GM21825 (cell line): Measurements from ENCODE around the gene NLGN4X.

Source experiments
- ATAC-seq: cut with Tn5 transposase; IDR thresholded peaks from one replicate; pipeline ENCODE4 v1.9.1; 2021; ENCODE audit warnings: mild to moderate bottlenecking, moderate library complexity; ENCODE audit not compliant: unreplicated experiment

NLGN4X gene

GRCh38 chrX:6228720-6229119 is at the start of gene NLGN4X:
NLGN4X (minus strand) TSS chrX:6228867; CDS start chrX:6151466, 77,401 bp downstream.
- ATAC-seq, result no peak

- ATAC-seq, result no peak
Measured at GRCh38 chrX:6266041-6266440, 37.4 kb upstream of the NLGN4X start.

- ATAC-seq, result no peak
Measured at GRCh38 chrX:6262959-6263358, 34.3 kb upstream of the NLGN4X start.

- ATAC-seq, result no peak
Measured at GRCh38 chrX:6257025-6257424, 28.4 kb upstream of the NLGN4X start.

GRCh38 chrX:6244666-6245065 is 16.0 kb upstream of the NLGN4X start:
- ATAC-seq, result no peak

DNA sequence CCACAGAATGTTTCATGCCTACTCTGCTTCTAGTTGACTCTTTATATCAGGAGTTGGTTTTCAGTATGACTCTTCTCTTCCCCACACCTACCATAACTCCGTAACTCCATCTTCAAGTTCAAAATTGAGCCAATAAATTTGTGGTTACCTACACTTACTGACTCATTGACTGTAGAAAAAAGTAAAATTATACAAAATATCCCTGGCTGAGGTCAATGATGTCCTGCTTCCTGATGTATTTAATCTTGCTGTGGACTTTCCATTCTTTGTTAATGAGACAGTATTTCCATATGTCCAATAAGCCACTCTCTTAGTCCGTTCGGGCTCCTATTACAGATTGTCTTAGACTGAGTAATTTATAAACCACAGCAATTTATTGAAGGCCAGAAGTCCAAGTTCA is 9.9 kb upstream of the NLGN4X start:
- ATAC-seq, result no peak

DNA sequence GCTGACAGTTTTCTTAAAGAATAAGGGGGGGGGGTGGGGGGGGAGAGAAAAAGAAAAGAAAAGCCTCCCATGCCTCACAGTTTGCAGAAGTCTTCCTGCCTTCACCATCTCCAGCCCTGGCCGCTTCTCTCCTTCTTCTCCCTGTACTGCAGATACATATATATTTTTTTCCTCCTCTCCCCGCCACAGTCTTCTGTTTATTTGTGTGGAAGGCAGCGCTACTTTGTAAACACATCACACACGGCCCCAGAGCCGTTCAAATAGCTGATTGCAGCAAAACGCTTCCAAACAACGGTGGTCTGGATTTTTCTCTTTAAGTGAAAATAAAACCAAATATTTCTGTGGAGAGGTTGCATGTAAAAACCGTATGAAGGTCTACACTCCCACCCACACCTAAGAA is 732 bp downstream of the NLGN4X start:
- ATAC-seq, result no peak

DNA sequence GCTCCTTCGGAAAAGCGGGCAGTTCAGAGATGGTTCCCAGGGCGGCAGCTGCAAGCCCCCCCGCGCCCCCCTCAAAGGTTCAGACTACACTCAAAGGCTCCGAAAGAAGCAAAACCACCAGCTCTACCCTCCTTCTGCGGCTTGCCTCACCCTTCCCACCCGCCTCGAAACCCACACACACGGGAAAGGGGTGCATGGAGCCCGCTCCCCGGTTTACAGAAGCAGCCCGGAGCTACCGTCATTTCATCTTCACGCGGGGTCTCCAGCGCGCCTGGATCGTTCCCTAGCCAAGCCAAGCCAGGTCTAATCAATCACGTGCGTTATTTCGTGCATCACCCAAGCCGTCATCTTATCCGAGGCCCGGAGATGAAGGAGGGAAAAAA is 1.2 kb downstream of the NLGN4X start:
- ATAC-seq, result no peak

GRCh38 chrX:6226596-6227452 is 1.8 kb downstream of the NLGN4X start:
- no peak for ATAC-seq

GRCh38 chrX:6225911-6226595 is 2.6 kb downstream of the NLGN4X start:
- no peak for ATAC-seq

DNA sequence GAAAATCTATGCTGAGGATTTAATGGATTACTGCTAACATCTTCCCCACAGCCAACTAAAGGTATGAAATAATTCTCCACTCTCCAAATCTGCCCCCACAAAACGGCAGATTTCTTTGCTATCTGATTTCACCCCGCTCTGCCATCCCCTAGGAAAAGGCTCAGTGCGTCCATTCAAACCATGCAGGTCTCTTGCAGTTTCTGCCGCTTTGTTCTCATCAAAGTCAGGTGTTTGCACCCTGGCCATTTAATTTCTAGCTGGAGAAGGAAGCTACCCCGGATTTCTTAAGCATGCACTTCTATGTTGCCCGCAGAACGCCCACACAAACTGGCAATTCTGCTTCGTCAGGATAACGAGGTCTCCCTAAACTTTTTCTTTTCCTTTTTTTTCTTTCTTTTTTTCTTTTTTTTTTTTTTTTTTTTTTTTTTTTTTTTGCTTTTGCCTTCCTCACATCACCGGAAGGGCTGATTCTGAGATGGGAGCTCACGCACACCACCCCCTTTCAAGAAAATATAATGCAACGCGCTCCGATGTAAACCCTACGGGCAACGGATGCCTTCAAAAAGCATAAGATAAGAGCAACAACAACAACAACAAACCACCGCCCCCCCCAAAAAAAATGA is 3.3 kb downstream of the NLGN4X start:
- no peak for ATAC-seq

DNA sequence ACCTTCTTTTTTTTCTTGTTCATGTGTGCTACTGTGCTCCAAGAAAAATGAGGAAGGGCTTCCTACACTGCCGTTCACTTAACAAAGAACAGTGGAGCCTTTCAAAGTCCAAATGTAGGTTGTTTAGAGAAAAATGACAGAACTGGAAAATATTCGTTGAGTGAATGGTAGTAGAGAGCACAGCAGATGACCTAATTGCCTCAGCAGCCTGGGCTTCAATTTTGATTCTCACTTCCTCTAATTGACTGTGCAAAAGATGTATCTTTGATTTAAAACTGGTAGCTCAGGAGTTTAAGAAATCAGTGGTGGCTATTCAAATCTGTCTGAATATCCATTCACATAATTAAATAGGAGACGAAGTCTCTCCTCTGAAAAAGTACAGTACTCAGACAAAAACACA is 5.2 kb downstream of the NLGN4X start:
- no peak for ATAC-seq

DNA sequence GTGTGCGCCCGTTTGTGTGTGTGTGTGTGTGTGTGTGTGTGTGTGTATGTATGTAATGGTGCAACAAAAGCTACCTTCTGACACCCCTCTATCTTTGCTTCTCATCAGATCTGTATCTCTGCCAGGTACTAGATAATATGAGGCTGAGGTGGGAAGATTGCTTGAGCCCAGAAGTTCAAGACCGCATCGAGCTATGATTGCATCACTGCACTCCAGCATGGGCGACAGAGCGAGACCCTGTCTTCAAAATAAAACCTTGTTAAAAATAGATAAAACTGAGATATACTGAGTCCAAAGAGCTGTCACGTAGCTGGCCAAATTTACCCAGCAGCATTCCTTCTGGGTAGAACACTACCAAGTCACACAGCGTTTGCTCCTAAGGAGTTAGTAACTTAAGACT is 18.4 kb downstream of the NLGN4X start:
- no peak for ATAC-seq

DNA sequence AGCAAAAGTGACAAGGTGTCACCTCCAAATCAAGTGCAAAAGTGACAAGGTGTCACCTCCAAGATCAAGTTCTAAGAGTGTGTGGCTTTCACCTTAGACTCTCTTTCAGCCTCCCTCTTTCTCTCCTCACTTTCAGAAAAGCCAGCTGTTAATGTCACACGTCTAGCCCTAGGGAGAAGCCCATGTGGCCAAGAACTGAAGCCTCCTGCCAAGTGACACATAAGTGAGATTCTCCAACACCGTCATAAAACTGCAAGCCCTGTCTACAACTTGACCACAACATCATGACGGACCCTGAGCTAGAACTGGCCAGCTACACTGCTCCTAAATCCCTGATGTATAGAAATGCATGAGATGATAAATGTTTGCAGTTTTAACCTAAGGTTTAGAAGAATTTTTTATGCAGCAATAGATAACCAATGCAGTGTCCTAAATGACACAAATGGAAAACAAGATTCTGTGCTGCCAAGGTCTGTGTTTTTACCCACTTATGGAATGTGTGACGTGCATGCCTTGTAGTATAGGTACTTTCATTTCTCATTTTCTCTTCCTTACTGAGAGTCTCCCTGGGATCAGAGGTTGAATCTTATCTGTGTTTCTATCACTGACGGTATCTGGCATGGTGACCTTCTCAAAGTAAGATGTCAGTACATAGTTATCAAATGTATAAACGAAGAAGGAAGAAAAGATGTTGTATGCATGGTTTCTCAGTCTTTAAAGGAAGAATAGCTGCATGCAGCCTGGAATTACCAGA is 25.0 kb downstream of the NLGN4X start:
- ATAC-seq, result no peak

DNA sequence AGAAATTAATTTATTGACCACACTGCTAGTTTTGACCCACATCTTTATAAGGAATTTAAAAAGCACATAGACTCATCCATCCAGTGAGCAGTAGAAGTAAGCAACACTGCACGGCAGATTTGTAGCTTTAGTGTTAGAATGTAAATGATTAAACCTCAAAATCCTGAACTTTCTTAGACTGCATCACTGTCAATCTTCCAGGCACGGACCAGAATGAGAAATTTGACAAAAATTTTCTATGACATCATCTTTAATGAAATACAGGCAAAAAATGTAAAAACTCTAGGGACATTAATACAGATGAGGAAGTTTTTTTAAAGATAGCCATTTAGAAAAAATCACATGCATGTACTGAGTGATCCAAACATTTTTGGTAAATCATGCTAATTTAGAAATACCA is 29.2 kb downstream of the NLGN4X start:
- ATAC-seq, result no peak

GRCh38 chrX:6187256-6187655 is 41.4 kb downstream of the NLGN4X start:
- no peak for ATAC-seq

DNA sequence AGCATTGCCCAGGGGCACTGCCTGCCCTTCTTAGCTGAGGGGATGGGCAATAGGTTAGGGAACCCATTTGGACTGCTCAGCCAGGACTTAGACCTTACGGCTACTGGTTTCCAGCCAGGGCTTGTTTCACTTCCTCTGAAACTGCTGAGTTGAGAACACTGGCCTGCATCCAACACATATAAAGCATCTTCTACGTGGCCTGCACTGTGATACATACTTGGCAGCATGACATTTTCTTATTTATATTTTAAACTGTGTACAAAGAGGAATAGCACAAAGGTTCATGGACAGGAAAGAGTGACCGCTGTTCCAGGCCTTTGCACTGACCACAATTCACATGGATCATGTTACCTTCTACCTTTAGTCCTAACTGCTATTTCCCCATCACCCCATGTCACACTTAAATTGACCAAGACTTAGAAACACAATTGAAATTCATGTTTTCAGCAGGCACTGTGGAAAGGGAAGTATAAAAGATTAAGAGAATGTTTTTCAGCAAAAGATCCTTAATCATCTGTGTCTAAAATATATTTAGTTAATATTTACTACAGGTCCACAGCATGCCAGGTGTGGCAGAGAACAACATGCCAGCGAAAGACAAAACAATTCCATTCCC is 43.7 kb downstream of the NLGN4X start:
- peak; percentile 96 for ATAC-seq

GRCh38 chrX:6175914-6176313 is 52.8 kb downstream of the NLGN4X start:
- no peak for ATAC-seq

DNA sequence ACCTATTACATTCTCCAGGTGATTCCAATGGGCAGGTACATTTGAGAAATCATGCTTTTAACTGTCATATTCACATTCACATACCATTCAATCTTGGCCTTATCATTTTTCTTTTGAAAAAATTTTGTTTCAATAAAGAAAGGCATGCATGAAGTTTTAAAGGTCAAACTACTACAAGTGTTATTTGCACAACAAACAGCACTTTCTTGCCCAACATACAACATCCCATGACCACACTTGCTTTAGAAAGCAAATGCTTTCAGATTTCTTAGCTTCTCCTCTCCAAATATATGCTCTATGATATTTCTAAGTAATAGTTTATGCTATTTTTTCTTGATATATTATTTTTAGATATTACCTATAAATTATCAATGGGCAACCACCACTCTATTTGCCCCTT is 58.2 kb downstream of the NLGN4X start:
- ATAC-seq, result no peak

DNA sequence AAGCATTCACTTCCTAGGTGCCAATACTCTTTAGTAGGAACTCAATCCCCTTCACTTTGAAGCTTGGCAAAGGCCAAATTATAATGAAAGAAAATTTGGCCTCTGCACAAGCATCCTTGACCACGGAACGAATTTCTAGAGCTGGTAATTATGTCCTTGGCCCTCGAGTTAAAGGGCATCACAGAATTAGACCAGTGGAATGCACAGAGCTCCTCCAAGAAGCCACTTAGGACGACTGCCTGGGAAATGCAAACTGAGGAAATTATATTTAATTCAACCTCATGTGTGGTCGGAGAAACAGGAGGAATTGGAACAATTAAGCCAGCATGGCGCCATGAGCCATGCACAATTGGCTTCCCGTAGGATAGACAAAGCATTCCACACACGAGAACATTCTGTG is 59.3 kb downstream of the NLGN4X start:
- no peak for ATAC-seq

GRCh38 chrX:6163721-6164120 is 64.9 kb downstream of the NLGN4X start:
- no peak for ATAC-seq
